HG03575 (cell line): ENCODE data around the gene IGFL3.
"Not testable (repeated sequence)": the region's sequence is repeated elsewhere in the genome, so short reads cannot be mapped to it uniquely, and the experiment has no call there.

Experiments
- ATAC-seq: cut with Tn5 transposase; IDR thresholded peaks from one replicate; pipeline ENCODE4 v1.9.1; 2021; ENCODE audit not compliant: unreplicated experiment, insufficient number of reproducible peaks, low FRiP score; ENCODE audit errors: extremely low read depth

IGFL3 gene

GRCh38 chr19:46124638-46125115 is at the start of gene IGFL3:
IGFL3 (minus strand) TSS chr19:46124688; CDS start chr19:46124649, 39 bp downstream.
- no peak for ATAC-seq

GRCh38 chr19:46173886-46174480 is 49.5 kb upstream of the IGFL3 start:
- no peak for ATAC-seq

- ATAC-seq, result no peak
Observed at GRCh38 chr19:46162731-46163130, 38.2 kb upstream of the IGFL3 start.

- not testable (repeated sequence) for ATAC-seq
Observed at GRCh38 chr19:46161642-46162257, 37.3 kb upstream of the IGFL3 start.

GRCh38 chr19:46160233-46160775 is 35.8 kb upstream of the IGFL3 start:
- ATAC-seq, result no peak

GRCh38 chr19:46159418-46160232 is 35.1 kb upstream of the IGFL3 start:
- no peak for ATAC-seq

- no peak for ATAC-seq
Observed at GRCh38 chr19:46155237-46155636, 30.7 kb upstream of the IGFL3 start.

GRCh38 chr19:46150606-46151005 is 26.1 kb upstream of the IGFL3 start:
- no peak for ATAC-seq

GRCh38 chr19:46147791-46148288 is 23.4 kb upstream of the IGFL3 start, which contains the start of gene IGFL2:
IGFL2 (plus strand) TSS chr19:46148238; CDS start chr19:46148279, 41 bp downstream.
- ATAC-seq, result no peak

GRCh38 chr19:46147166-46147740 is 22.8 kb upstream of the IGFL3 start:
- ATAC-seq, result no peak

- ATAC-seq, result no peak
Observed at GRCh38 chr19:46144756-46145155, 20.3 kb upstream of the IGFL3 start.

GRCh38 chr19:46142294-46142693 is 17.8 kb upstream of the IGFL3 start:
- ATAC-seq, result no peak

- no peak for ATAC-seq
Observed at GRCh38 chr19:46141421-46141820, 16.9 kb upstream of the IGFL3 start.

GRCh38 chr19:46137915-46138473 is 13.5 kb upstream of the IGFL3 start:
- no peak for ATAC-seq

- no peak for ATAC-seq
Observed at GRCh38 chr19:46134527-46134926, 10.0 kb upstream of the IGFL3 start.

GRCh38 chr19:46133777-46134241 is 9.3 kb upstream of the IGFL3 start:
- ATAC-seq, result no peak

- ATAC-seq, result no peak
Observed at GRCh38 chr19:46133101-46133627, 8.7 kb upstream of the IGFL3 start.

- ATAC-seq, result no peak
Observed at GRCh38 chr19:46132508-46133100, 8.1 kb upstream of the IGFL3 start.
